Measurements from ENCODE around the gene SCARF2. TPM values are rescaled to one million over a fixed set of nuclear protein-coding genes. Genes with fewer than 3 reads are reported as not detected.

SCARF2 gene
- total and polyA plus RNA-seq, 2 of the 13 experiments (the other 11 are each of a cell fraction or from before 2014, with no cell fraction given): 3.3 to 6.2 TPM

DNA sequence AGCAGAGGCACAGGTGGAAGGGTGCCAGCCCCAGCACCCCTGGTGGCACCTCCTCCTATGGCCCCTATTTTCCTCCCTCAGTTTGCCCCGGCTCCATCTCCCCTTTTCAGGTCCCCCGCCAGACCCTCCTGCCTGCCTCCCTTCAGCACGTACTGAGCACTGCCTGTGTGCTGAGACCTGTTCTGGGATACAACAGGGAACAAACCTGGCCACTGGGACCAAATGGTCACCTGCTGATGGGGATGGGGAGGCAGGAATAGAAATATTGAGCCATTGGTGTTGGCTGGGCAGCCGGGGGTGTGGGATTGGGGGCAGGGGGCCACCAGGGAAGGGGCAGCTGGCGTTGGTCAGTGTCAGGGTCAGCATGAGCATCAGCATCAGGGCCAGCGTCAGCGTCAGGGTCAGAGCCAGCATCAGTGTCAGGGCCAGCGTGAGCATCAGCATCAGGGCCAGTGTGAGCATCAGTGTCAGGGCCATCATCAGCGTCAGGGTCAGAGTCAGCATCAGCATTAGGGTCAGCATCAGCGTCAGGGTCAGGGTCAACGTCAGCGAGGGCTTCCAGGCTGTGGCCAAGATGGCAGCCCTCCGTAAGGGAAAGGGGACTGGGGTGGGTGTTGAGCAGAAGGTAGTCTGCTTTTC lies 36.1 kb downstream of the SCARF2 start:
- no peak for ATAC-seq
- peaks cover 12 to 23% of the 10 kb centered on the region in 2 experiments; a peak in 4 of 5 replicates for H3K36me3 ChIP-seq (replicated peaks in 1 of 2; ENCODE audit: control insufficient read depth in 1 of 2, insufficient read depth in 2 of 2, low read length in 2 of 2)
- 98% methylated on average over 13 of the region's 13 CpGs for WGBS (ENCODE audit: low lambda C conversion rate)
- H3K9me3 ChIP-seq (ENCODE audit: low read length): no peaks in the 10 kb centered on the region
- POLR2A ChIA-PET: no interaction called here
- no peak for DNase-seq (ENCODE audit: low spot score)
- in situ Hi-C loops (cut with HindIII; ENCODE audit: extremely low pct_ligation_motif_present, low pct_unique_long_range_greater_than_20kb): no loop called here
- H2AFZ ChIP-seq (ENCODE audit: low read length): no peak overlapping the region
- peaks cover 13% of the 10 kb centered on the region; the same call in 1 of the 2 replicates for H3K4me1 ChIP-seq (ENCODE audit: insufficient read depth, low read length)
- no peak overlapping the region for H3K4me3 ChIP-seq (replicated peaks in 1 of 3; ENCODE audit: insufficient read depth in 1 of 3, low read depth in 2 of 3, low read length in 3 of 3)
- H3K27ac ChIP-seq (ENCODE audit: extremely low read length, insufficient read depth, low read length): no peak overlapping the region
- H4K20me1 ChIP-seq (ENCODE audit: insufficient read depth, low read length): no peaks in the 10 kb centered on the region
- H3K4me2 ChIP-seq (ENCODE audit: low read depth, low read length): no peak overlapping the region
- FAIRE-seq: no peak
- CTCF ChIA-PET (ENCODE audit: low intra/inter-chr PET ratio, low total read pairs): no interaction called here
- H3K79me2 ChIP-seq (ENCODE audit: insufficient read depth, low read length): peaks cover 2% of the 10 kb centered on the region
- intact Hi-C loops (cut with micrococcal nuclease; ENCODE audit: unreplicated experiment): no loop called here
- no peaks in the 10 kb centered on the region; a peak in 1 of 5 replicates for H3K27me3 ChIP-seq (ENCODE audit: control insufficient read depth in 1 of 2, insufficient read depth in 2 of 2, low read length in 2 of 2)
- no TSS peak for BruUV-seq (replicated peaks)
- H3K9ac ChIP-seq (ENCODE audit: insufficient read depth, low read depth, low read length): no peak overlapping the region
- TF ChIP-seq ZNF331 (CRISPR knock-in tag; IDR thresholded peaks at IDR 0.05) (no peak), FOXP1 (IDR thresholded peaks at IDR 0.05) (no peak), FOXP1 (CRISPR knock-in tag; IDR thresholded peaks at IDR 0.05) (no peak), CC2D1A (CRISPR knock-in tag; IDR thresholded peaks at IDR 0.05) (no peak), ZBTB7A (CRISPR knock-in tag; IDR thresholded peaks at IDR 0.05) (no peak), ZNF530 (CRISPR knock-in tag; IDR thresholded peaks at IDR 0.05; ENCODE audit: low read depth) (no peak), GPN1 (CRISPR knock-in tag; IDR thresholded peaks at IDR 0.05; ENCODE audit: borderline replicate concordance) (no peak), ZNF777 (CRISPR knock-in tag; IDR thresholded peaks at IDR 0.05) (no peak), ZNF451 (CRISPR knock-in tag; IDR thresholded peaks at IDR 0.05) (no peak), SMARCE1 (IDR thresholded peaks at IDR 0.05; ENCODE audit: borderline replicate concordance) (no peak), BRD4 (CRISPR knock-in tag; IDR thresholded peaks at IDR 0.05) (no peak), ZNF326 (CRISPR knock-in tag; IDR thresholded peaks at IDR 0.05; ENCODE audit: borderline replicate concordance) (no peak), DNMT1 (CRISPR knock-in tag; IDR thresholded peaks at IDR 0.05) (no peak)
- TF ChIP-seq, protein P1, sequence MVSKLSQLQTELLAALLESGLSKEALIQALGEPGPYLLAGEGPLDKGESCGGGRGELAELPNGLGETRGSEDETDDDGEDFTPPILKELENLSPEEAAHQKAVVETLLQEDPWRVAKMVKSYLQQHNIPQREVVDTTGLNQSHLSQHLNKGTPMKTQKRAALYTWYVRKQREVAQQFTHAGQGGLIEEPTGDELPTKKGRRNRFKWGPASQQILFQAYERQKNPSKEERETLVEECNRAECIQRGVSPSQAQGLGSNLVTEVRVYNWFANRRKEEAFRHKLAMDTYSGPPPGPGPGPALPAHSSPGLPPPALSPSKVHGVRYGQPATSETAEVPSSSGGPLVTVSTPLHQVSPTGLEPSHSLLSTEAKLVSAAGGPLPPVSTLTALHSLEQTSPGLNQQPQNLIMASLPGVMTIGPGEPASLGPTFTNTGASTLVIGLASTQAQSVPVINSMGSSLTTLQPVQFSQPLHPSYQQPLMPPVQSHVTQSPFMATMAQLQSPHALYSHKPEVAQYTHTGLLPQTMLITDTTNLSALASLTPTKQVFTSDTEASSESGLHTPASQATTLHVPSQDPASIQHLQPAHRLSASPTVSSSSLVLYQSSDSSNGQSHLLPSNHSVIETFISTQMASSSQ (IDR thresholded peaks at IDR 0.05; ENCODE audit: low read depth): no peak
- TF ChIP-seq, protein P1 (CRISPR knock-in tag; IDR thresholded peaks at IDR 0.05; ENCODE audit: borderline replicate concordance): no peak
- TF ChIP-seq, protein P2, sequence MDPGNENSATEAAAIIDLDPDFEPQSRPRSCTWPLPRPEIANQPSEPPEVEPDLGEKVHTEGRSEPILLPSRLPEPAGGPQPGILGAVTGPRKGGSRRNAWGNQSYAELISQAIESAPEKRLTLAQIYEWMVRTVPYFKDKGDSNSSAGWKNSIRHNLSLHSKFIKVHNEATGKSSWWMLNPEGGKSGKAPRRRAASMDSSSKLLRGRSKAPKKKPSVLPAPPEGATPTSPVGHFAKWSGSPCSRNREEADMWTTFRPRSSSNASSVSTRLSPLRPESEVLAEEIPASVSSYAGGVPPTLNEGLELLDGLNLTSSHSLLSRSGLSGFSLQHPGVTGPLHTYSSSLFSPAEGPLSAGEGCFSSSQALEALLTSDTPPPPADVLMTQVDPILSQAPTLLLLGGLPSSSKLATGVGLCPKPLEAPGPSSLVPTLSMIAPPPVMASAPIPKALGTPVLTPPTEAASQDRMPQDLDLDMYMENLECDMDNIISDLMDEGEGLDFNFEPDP (CRISPR knock-in tag; conservative IDR thresholded peaks at IDR 0.05): no peak
- TF ChIP-seq, protein P3, sequence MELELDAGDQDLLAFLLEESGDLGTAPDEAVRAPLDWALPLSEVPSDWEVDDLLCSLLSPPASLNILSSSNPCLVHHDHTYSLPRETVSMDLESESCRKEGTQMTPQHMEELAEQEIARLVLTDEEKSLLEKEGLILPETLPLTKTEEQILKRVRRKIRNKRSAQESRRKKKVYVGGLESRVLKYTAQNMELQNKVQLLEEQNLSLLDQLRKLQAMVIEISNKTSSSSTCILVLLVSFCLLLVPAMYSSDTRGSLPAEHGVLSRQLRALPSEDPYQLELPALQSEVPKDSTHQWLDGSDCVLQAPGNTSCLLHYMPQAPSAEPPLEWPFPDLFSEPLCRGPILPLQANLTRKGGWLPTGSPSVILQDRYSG (CRISPR knock-in tag; IDR thresholded peaks at IDR 0.05): no peak
- TF ChIP-seq, protein P4, sequence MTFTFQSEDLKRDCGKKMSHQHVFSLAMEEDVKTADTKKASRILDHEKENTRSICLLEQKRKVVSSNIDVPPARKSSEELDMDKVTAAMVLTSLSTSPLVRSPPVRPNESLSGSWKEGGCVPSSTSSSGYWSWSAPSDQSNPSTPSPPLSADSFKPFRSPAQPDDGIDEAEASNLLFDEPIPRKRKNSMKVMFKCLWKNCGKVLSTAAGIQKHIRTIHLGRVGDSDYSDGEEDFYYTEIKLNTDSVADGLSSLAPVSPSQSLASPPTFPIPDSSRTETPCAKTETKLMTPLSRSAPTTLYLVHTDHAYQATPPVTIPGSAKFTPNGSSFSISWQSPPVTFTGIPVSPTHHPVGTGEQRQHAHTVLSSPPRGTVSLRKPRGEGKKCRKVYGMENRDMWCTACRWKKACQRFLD (CRISPR knock-in tag; IDR thresholded peaks at IDR 0.05; ENCODE audit: borderline replicate concordance): no peak

Data from HepG2 (cell line).